ENCODE data around the gene NAV2.

NAV2 gene

DNA sequence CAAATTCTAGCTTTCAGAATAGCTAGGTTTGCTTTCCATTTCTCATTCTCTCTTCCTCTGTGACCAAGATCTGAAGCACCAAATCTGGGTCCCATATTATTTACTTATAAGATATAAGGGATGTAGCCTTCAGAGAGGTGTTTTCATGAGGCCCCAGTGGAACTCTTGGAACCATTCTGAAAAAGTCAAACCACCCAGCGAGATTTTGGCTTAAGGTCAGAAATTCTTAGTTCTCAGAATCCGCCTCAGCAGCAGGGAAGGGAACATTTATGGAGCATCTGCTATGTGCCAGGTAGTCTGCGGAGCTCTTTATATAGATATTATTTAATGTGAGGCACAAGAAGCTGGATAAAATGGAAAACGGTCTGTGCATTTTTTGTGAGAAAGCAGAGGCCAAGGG, 6.3 kb downstream of the NAV2 start:
- no peak for DNase-seq (ENCODE audit: low read depth)

DNA sequence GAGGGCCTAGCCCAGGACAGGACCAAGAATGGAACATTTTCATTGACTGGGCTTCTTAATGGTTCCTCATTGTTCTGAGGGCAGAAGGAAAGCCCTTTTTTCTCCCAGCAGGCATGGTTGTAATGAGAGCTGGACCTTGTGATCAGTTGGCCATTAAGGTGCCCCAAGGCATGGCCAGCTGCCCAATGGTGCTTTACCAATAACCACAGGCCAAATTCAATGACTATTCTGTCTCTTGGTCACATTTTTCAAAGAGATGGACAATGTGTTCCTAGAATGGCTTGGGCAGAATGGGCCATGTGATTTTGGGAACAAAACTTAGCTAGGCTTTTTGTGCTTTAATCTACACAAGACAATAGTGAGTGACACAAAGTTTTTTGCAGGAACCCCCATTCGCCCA, 7.3 kb downstream of the NAV2 start:
- no peak for DNase-seq (ENCODE audit: low read depth)

DNA sequence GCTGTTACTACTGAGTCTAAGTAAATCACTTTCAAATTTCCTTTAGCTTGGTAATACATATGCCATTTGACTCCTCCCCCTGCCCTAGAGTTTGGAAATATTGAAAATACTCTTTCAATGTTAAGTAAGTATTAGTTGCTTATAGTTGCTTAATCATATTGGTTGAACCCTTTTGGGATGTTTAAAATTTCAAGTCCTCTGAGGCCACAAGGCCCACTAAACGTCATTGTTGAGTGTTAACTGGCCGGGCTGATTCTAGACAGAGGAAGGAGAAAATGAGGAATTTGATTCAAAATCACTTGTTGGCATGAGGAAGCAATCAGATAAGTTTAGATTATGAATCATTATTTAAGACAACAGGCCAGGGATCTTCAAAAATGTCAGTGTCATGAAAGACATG, 8.5 kb downstream of the NAV2 start:
- no peak for DNase-seq (ENCODE audit: low read depth)

DNA sequence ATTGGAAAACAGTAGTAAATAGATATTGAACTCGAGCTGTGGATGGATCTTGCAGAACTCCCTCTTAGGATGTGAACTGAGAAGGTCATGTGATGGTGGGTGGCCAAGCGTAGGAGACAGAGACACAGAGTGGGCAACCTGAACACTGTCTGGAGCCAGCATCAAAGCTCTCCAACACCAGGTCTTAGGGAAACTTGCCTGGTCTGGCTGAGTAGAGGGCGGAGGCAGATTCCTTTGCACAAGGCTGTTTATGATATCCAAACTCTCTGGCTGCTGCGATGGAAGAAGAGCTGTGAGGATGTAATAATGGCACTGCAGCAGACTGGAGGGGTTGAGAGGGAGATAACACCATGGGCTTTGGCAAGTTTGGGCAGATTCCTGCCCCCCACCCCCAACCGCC, 10.1 kb downstream of the NAV2 start:
- no peak for DNase-seq (ENCODE audit: low read depth)

GRCh38 chr11:19723572-19724342, 11.1 kb downstream of the NAV2 start:
- DNase-seq (ENCODE audit: low read depth), result no peak

DNA sequence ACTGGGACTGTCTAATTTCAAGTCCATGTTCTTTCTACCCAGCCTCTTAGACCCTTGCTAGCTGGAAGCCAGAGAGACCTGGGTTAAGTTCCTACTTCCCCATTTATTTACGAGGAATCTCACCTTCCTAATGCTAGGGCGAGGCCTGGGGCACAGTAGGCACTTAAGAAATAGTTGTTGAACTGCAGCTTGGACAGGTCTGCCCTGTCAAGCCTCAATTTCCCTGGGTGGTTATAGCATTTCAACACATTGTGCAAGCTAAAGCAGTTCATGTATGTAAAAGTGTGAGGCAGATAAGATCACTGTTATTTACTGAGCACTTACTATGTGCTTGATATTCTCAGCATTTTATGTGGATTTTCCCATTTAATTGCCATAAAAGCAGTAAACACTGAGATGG, 12.1 kb downstream of the NAV2 start:
- no peak for DNase-seq (ENCODE audit: low read depth)

- DNase-seq (ENCODE audit: low read depth), result no peak
Observed at GRCh38 chr11:19725379-19726079, 12.9 kb downstream of the NAV2 start.

GRCh38 chr11:19727246-19727645, 14.6 kb downstream of the NAV2 start:
- DNase-seq (ENCODE audit: low read depth), result no peak

DNA sequence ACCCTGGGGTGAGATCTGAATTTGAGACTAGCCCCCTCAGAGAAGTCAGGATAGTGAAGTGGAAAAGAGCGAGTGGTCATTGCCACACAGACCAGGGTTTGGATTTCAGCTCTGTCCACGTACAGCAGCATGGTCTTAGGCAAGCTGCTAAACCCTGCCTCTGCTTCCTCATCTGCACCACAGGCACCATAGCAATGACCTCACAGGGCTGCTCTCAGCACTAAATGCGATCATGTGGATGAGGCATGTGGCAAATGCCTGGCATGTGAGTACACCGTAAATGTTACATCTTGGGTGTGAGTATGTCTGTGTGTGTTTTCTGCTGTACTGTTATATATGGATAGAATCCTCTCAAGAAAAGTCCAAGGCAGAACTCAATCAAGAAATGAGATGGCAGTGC, 15.8 kb downstream of the NAV2 start:
- no peak for DNase-seq (ENCODE audit: low read depth)

GRCh38 chr11:19729141-19729540, 16.5 kb downstream of the NAV2 start:
- no peak for DNase-seq (ENCODE audit: low read depth)

- DNase-seq (ENCODE audit: low read depth), result no peak
Observed at GRCh38 chr11:19730373-19730772, 17.7 kb downstream of the NAV2 start.

- no peak for DNase-seq (ENCODE audit: low read depth)
Observed at GRCh38 chr11:19734171-19734570, 21.5 kb downstream of the NAV2 start.

GRCh38 chr11:19735157-19735908, 22.7 kb downstream of the NAV2 start:
- no peak for DNase-seq (ENCODE audit: low read depth)

- DNase-seq (ENCODE audit: low read depth), result no peak
Observed at GRCh38 chr11:19735909-19736498, 23.4 kb downstream of the NAV2 start.

GRCh38 chr11:19736831-19737230, 24.2 kb downstream of the NAV2 start:
- DNase-seq (ENCODE audit: low read depth), result no peak

DNA sequence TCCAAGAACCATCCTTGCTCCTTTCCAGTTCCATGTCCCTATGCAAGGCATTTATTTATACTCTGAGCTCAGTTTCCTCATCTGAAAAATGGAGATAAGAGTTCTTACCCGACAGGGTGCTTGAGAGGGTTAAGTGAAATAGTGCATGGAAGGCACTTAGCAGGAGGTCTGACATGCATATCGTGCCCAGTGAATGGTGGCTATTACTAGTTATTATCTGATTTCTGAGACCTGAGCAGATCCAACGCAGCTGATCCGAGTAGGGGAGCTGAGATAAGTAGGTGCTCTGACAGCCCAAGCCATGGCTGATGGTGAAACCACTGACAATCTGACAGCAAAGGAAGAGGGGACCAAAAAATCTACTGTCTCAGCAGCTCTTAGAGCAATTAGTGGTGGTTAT, 24.9 kb downstream of the NAV2 start:
- DNase-seq (ENCODE audit: low read depth), result no peak

DNA sequence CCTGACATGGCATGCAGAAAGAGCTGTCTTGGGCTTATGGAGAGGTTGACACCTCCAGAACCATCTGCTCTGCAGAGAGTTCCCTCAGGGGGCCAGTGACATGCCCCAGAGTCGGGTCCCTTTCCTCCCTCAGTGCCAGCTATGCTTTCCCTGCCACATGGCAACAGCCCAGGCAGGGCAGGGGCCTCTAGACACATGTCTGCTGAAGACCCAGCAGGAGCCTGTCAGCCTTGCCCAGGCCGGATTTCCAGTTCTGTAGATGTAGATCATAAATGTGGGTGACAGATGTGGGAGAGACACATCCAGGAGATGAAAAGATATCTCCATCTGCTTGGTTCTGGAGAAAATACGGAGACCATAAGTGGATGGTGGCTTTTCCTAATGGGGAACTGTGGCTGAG, 25.5 kb downstream of the NAV2 start:
- DNase-seq (ENCODE audit: low read depth), result no peak

DNA sequence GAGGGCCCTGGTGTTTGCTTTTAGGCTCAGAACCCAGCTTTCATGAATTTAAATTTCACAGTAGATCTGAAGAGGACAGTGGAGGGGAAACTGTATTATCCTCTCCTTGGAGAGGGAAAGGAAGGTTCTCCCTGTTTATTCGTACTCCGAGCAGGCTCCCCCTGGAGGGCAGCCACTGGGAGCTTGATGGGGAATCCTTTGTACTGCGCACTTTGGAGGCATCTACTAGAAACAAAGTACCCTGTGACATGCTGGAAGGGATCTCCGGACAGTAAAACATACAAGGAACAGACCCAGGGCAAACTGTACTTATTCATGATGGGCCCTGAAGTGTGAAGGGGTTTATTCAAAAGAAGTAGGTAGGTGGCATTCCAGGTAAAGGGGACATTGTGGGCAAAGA, 27.2 kb downstream of the NAV2 start:
- DNase-seq (ENCODE audit: low read depth), result no peak

DNA sequence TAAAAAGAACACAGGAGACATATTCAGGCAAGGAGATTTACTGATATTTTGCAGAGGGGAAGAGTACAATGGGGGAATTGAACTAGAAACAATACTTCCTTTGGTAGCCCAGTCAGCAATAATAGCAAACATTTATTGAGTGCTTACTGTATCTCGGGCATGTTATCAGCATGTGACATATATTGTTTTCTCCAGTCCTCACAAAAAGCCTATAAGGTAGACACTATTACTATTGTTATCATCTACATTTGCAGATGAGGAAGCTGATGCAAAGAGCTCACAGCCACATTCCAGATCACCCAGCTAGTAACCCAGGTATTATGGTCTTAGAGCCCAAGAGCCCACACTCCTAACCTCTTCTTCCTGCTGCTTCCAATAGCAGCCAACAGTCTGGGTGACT, 27.9 kb downstream of the NAV2 start:
- DNase-seq (ENCODE audit: low read depth), result no peak

GRCh38 chr11:19742588-19743292, 30.1 kb downstream of the NAV2 start:
- peak; percentile 21 for DNase-seq (ENCODE audit: low read depth)

- DNase-seq (ENCODE audit: low read depth), result no peak
Observed at GRCh38 chr11:19743622-19744021, 31.0 kb downstream of the NAV2 start.

DNA sequence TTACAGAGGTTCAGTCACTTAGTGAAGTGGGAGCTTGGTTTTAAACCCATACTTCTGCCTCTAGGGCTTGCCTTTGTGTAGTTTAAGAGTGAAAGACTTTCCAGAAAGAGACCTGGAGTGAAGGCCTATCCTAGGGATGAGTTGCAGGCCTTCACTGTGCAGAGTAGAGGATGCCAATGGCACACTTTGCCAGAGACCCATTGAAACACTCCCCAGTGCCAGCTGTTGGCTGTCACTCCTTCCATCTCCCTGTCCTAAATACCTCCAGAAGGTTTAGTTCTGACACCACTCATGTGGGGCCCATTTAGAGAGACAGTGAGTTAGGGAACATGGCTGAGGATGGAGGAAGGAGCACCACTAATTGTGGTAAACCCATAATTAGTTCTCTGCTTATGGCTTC, 31.5 kb downstream of the NAV2 start:
- DNase-seq (ENCODE audit: low read depth), result no peak

All from stimulated activated CD8-positive, alpha-beta memory T cell treated with anti-CD3 and anti-CD28 coated beads, Interleukin-7, amount 100 ng/mL, for 24 hours (primary cell).